HG03175 (cell line): ENCODE measurements around the gene PHACTR1.

Experiments used
- ATAC-seq: cut with Tn5 transposase; IDR thresholded peaks from one replicate; pipeline ENCODE4 v1.9.1; 2021; ENCODE audit warnings: mild to moderate bottlenecking, moderate library complexity; ENCODE audit not compliant: unreplicated experiment

Gene PHACTR1

GRCh38 chr6:13012977-13013680, 296.6 kb downstream of the PHACTR1 start:
- ATAC-seq: no peak

GRCh38 chr6:13013681-13014503, 297.3 kb downstream of the PHACTR1 start:
- no peak for ATAC-seq

DNA sequence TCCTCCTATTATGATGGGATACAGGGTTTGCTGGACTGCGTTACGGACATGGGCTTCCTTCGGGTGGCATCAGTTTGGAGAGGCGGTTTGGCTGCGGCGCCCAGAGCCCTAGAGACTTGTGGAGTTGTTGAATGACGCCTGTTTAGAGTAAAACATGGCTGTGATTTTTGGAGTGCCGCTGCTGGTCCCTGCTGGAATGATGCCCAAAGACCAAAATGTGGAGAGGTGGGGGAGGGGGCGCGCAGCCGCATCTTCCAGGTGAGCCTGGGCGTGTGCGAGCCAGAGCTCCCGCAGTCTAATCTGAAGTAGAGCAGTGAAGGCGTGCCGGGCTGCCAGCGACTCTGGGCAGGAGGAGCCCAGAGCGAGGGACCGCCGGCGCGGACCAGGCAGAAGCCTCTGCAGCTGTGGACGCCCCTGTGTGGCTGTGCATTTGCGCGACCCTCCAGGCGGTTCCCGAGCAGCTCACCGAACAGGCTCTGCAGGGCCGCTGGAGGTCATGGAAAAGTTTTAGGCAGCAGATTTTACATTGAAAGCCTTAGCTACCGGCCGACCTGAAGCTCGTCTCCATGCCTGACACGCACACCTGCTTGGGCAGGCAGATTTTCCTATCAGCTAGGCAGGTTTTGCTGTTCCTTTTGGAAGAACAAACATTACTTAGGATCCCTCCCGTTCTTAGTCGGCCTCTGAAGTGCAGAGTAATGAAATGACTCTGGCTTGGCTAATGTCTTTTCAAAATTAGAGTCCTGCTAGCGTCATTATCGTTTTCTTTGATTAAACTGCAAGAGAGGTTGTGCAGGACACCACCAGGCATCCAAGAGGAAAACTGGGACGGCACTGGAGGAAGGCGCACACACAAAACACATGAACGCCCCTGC, 298.2 kb downstream of the PHACTR1 start:
- no peak for ATAC-seq

DNA sequence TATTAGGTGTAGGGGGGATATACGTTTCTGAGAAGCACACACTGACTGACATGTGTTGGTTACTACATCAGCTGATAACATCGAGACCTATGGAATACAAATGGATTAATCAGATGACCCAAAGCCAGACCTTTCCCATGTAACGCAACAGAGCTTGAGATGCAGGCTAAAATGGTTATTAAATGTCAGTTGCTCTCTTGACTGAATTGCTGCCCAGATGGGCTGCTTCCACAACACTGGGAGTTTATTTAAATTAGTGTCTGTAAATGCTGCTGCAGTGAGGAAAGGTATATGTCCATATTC, 298.8 kb downstream of the PHACTR1 start:
- ATAC-seq: no peak

GRCh38 chr6:13024616-13025015, 308.0 kb downstream of the PHACTR1 start:
- no peak for ATAC-seq

DNA sequence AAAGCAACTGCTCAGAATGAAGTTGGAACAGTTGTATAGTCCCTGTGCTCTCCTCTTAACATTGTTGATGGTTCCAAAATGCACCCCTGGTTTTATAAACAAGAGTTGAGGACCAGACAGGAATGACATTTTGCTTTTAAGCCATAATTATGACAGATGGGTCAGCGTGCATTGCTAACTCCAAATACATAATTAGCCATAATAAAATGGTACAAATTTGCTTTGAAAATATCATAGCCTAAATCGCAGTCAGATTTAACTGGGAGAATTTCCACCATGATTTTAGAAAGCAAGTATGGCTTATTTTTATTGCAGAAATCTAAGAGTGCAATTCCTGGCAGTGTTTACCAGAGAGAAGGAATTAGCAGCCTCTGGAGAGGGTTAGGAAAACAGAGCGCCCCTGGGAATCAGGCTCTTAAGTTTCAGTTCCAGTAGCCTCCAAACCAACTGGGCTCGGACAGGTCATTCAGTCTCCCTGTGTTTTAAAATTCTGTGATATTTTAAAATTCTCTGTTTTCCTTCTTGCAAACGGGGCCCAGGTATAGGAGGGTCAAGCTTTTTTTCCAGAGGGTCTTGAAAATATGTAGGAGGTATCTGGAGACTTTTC, 309.4 kb downstream of the PHACTR1 start:
- ATAC-seq: no peak

DNA sequence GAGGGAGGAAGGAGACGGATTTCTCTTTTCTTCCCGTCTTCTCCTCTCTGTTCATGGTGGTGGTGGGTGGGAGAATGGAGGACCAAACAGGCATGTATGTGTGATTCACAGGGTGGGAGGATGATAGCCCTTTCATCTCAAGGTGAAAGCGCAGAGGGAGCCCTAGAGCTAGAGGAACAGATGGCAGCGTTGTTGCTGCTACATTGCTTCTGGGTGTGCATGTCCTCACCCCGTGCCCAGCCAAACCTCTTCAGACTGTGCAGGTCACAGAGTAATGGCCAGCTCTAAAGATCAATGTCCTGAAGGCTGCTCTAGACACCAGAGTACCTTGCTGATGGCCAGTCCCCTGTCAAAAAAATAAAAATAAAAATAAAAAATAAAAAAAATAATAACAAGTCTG, 310.0 kb downstream of the PHACTR1 start:
- no peak for ATAC-seq

GRCh38 chr6:13027207-13027606, 310.6 kb downstream of the PHACTR1 start:
- ATAC-seq: no peak

DNA sequence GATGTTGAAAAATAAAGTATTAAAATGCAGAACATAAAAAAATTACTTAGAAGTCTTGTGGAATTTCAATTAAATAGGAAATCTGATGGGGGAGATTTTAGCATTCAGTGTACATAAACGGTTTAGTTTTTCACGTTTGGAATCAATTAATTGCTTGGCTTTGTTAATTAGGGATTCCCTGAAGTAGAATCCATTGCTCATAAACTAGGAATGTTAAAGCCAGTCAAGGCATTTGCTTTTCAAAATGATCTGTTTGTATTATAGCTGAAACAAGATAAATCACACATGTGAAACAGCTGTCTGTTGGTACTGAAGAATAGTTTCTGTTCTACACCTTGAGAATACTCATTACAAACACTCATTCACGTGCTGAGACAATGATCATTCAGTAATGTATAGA, 313.8 kb downstream of the PHACTR1 start:
- ATAC-seq: no peak

DNA sequence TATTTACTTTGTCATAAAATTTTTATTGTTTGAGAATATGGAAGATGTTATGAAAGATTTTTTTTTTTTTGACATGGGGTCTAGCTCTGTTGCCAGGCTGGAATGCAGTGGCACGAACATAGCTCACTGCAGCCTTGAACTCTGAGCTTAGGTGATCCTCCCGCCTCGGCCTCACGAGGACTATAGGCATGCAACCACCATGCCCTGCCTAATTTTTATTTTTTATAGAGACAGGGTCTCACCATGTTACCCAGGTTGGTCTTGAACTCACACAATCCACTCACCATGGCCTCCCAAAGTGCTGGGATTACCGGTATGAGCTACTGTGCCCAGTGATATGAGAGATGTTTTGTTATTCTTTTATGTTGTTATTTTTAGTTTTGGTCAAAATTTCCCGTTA, 316.0 kb downstream of the PHACTR1 start:
- ATAC-seq: no peak

DNA sequence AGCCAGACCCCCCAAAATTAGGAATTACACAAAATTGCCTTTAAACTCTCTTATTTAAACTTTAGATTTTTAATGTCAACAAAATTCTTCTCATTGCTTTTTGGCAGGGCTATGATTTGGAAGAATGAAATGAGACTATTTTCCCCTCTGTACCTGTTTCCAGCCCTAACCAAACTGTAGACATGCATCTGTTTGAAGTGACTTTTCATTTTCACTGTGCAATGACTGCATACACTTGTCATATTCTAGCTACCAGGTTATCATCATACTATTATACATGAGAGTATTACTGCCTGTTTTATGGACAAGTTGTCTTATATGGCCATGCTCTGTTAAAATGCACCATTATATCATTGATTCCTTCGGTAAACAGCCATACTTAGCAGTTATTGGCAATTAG, 316.6 kb downstream of the PHACTR1 start:
- no peak for ATAC-seq

- no peak for ATAC-seq
These were observed 317.7 kb downstream of the PHACTR1 start for GRCh38 chr6:13034316-13034715.

GRCh38 chr6:13035606-13036005, 319.0 kb downstream of the PHACTR1 start:
- ATAC-seq: no peak

DNA sequence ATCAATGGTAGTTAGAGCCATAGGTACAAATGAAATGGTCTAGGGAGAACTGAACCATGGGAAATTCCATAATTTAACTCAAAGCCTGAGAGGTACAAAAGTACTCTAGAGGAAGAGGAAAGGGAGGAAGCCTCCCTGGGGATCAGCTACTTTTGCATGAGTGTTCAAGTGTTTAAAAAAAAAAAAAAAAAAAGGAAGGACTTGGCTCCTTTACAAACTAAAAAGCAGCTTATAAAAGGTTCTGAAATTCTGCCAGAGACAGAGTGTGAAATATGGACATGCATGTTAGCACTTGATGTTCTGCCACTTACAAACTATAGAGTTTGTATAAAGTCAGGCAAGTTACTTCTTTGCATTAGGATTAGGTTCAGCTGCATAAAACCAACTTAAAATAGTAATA, 321.7 kb downstream of the PHACTR1 start:
- ATAC-seq: no peak

DNA sequence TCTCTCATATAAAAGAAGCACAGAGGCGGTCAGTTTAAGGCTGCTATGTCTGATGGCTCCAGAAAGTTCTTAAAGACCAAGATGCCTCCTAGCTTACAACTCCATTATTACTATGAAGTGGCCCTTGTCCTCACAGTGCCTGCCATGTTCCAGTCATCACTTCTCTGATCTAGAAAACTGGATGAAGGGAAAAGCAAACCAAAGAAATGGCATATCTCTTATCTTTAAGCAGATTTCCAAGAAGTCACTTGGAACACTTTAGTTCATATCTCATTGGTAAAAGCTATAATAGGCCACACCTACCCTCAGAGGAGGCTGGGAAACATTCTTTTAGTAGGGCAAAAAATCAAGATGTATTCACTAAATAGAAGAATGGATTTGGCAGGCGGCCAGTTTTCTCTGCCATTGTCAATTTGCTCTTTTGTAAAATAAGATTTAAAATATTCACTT, 322.2 kb downstream of the PHACTR1 start:
- no peak for ATAC-seq

- no peak for ATAC-seq
These were observed 327.8 kb downstream of the PHACTR1 start for GRCh38 chr6:13044390-13044789.

DNA sequence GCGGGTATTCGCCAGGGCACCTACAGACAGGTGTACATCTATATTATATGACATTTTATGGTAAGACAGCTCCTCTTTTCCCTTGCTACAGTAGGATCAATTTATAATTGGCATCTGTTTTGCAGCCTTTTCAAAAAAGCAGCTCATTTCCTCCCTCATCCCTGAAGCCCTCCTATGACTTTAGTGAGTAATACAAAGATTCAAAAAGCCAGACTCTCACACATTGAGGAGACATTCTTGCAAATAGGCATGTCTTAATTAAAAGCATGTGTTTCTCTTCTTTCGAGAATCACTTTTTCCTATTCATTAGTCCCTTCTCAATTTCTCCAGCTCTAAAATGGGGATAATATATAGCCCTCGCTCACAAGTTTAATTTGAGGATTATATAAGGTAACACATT, 328.3 kb downstream of the PHACTR1 start:
- no peak for ATAC-seq

GRCh38 chr6:13045676-13046075, 329.1 kb downstream of the PHACTR1 start:
- no peak for ATAC-seq

DNA sequence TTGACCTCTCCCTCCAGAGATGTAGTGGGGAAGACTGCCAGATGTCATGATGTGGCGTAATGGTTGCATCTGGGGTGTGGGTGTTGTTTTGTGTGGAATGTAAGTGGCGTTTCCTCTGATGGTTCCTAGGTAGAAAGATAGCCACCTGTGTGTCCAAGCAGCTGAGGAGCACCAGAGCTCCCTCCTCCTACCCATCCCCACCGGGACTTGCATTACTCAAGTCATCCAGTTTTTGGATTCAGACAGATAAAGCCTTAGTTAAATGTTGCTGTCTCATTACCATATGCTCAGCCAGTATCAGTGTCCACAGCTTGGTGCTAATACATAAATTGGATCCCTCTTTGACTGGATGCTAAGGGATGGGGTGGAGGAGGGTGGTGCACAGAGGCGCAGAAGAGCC, 329.5 kb downstream of the PHACTR1 start:
- no peak for ATAC-seq

DNA sequence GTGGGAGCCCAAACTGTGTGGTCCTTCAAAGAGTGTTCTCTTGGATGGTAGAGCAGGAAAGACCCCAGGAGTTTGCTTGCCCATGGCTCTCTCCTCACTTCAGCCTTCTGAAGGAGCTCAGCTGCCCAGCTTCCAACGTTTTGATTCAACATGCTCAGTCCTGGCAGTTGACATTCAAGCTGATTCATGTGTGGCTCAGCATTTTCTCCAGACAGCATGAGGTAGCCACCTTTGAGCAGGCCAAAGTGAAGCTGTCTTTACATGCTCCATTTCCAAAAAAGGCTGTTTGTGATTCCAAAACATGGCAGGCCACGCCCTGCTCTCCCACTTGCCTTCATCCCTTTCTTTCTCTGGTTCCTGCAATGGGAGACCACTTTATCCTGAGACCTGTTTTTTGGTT, 331.5 kb downstream of the PHACTR1 start:
- ATAC-seq: no peak

GRCh38 chr6:13049666-13050254, 333.2 kb downstream of the PHACTR1 start:
- no peak for ATAC-seq
